GM23338 (cell line): Measurements from ENCODE around the gene LPIN1. TPM values are rescaled to one million over a fixed set of nuclear protein-coding genes. Genes with fewer than 3 reads are reported as not detected.

Source experiments
- ATAC-seq: fragments of 200-7000 bp; cut with Tn5 transposase; 3 replicates; pipeline ENCODE4 v1.9.1; 2020
- DNase-seq: peaks from one replicate; pipeline ENCODE4 v3.0.0-alpha.2; 2015; ENCODE audit warnings: low spot score
- H2AFZ ChIP-seq: fragments of 200-600 bp; sonication (generic); 2 replicates; pipeline ENCODE4 v1.8.0; 2016; ENCODE audit warnings: antibody characterized with exemption, mild to moderate bottlenecking, moderate library complexity
- H3F3A ChIP-seq: fragments of 200-600 bp; sonication (generic); replicated peaks from 2 replicates; pipeline ENCODE4 v1.8.0; 2017; ENCODE audit warnings: antibody characterized with exemption, mixed run types, low read depth
- H3K27ac ChIP-seq: fragments of 200-600 bp; sonication (generic); 2 replicates; pipeline ENCODE4 v1.6.1; 2016; ENCODE audit warnings: low read depth
- H3K27me3 ChIP-seq: fragments of 200-600 bp; sonication (generic); 2 replicates; pipeline ENCODE4 v1.8.0; 2016; ENCODE audit warnings: mild to moderate bottlenecking, mixed run types, moderate library complexity; ENCODE audit not compliant: insufficient read depth
- H3K36me3 ChIP-seq: fragments of 200-600 bp; sonication (generic); 2 replicates; pipeline ENCODE4 v1.8.0; 2016; ENCODE audit warnings: mild to moderate bottlenecking; ENCODE audit not compliant: insufficient read depth
- H3K4me1 ChIP-seq: fragments of 200-600 bp; sonication (generic); 2 replicates; pipeline ENCODE4 v1.8.0; 2016; ENCODE audit warnings: mild to moderate bottlenecking, moderate library complexity; ENCODE audit not compliant: insufficient read depth
- H3K4me2 ChIP-seq: fragments of 200-600 bp; sonication (generic); 2 replicates; pipeline ENCODE4 v1.7.1; 2017; ENCODE audit warnings: mixed run types
- H3K4me3 ChIP-seq: fragments of 200-600 bp; sonication (generic); 2 replicates; pipeline ENCODE4 v1.6.1; 2016; ENCODE audit warnings: mixed run types
- H3K79me2 ChIP-seq: fragments of 200-600 bp; sonication (generic); replicated peaks from 2 replicates; pipeline ENCODE4 v1.8.0; 2017; ENCODE audit warnings: mild to moderate bottlenecking; ENCODE audit not compliant: insufficient read depth
- H3K9me2 ChIP-seq: fragments of 200-600 bp; sonication (generic); 2 replicates; pipeline ENCODE4 v1.8.0; 2017; ENCODE audit not compliant: insufficient read depth
- H4K20me1 ChIP-seq: fragments of 200-600 bp; sonication (generic); replicated peaks from 2 replicates; pipeline ENCODE4 v1.8.0; 2017; ENCODE audit warnings: mild to moderate bottlenecking; ENCODE audit not compliant: insufficient read depth
- H3K27ac Mint-ChIP-seq: 2 replicates; pipeline ENCODE4 v1.8.0; 2020; ENCODE audit warnings: inconsistent platforms, mild to moderate bottlenecking, moderate library complexity, mixed read lengths
- H3K27me3 Mint-ChIP-seq: 3 replicates; pipeline ENCODE4 v1.8.0; 2022; ENCODE audit warnings: low read depth, mild to moderate bottlenecking, moderate library complexity, mixed read lengths, inconsistent platforms; ENCODE audit not compliant: insufficient read depth, poor library complexity
- H3K36me3 Mint-ChIP-seq: 3 replicates; pipeline ENCODE4 v1.8.0; 2021; ENCODE audit warnings: low read depth, mild to moderate bottlenecking, inconsistent platforms, moderate library complexity, mixed read lengths
- H3K4me1 Mint-ChIP-seq: 3 replicates; pipeline ENCODE4 v1.8.0; 2020; ENCODE audit warnings: mild to moderate bottlenecking, inconsistent platforms, mixed read lengths
- H3K4me3 Mint-ChIP-seq: 3 replicates; pipeline ENCODE4 v1.8.0; 2021; ENCODE audit warnings: moderate library complexity, mild to moderate bottlenecking, inconsistent platforms, mixed read lengths
- H3K9me3 Mint-ChIP-seq: 3 replicates; pipeline ENCODE4 v1.8.0; 2020; ENCODE audit warnings: moderate library complexity, mild to moderate bottlenecking, inconsistent platforms, mixed read lengths
- CTCF ChIP-seq, 2 experiments: fragments of 200-600 bp in 1 of 2; sonication (generic) in 1 of 2; conservative IDR thresholded peaks; 2 replicates each; pipeline versions ENCODE4 v1.5.1 to v1.6.1; 2016 to 2017; ENCODE audit warnings: antibody characterized with exemption in 2 of 2, low read depth in 2 of 2, mild to moderate bottlenecking in 2 of 2, moderate library complexity in 1 of 2
- ETS1 ChIP-seq: IDR thresholded peaks from 2 replicates; pipeline ENCODE4 v1.6.1; 2016; ENCODE audit warnings: antibody characterized with exemption
- NANOG ChIP-seq: IDR thresholded peaks from 2 replicates; pipeline ENCODE4 v1.6.1; 2016; ENCODE audit warnings: antibody characterized with exemption, borderline replicate concordance
- POLR2AphosphoS5 ChIP-seq: IDR thresholded peaks from 2 replicates; pipeline ENCODE4 v1.6.1; 2016; ENCODE audit warnings: antibody characterized with exemption, low read depth
- STAT1 ChIP-seq: IDR thresholded peaks from one replicate; pipeline ENCODE4 v1.6.1; 2016; ENCODE audit warnings: antibody characterized with exemption; ENCODE audit not compliant: unreplicated experiment
- polyA plus RNA-seq: library from polyadenylated mRNA; unstranded; fragments of >200 nt; fragmentation: Nextera tagmentation; extraction: Ambion mirVana; gene quantifications from 2 replicates; pipeline ENCODE4 v1.2.1, GENCODE V29; 2016
- total RNA-seq: library from RNA; depleted of rRNA; stranded (reverse); fragments of >200 nt; shearing (Covaris generic); gene quantifications from 2 replicates; pipeline ENCODE4 v1.2.3, GENCODE V29; 2014
- TF ChIP-seq, protein P1 (sequence below): IDR thresholded peaks from one replicate; pipeline ENCODE4 v1.6.1; 2018; ENCODE audit warnings: antibody characterized with exemption; ENCODE audit not compliant: unreplicated experiment

Gene LPIN1
- total and polyA plus RNA-seq, 2 experiments from 2014 or later: 4.4 to 9.5 TPM

- no peaks in the 10 kb centered on the region for H4K20me1 ChIP-seq
- H2AFZ ChIP-seq: peak overlapping the region; percentile 72
- H3K4me2 ChIP-seq: peak overlapping the region; percentile 65; the same call in 1 of the 2 replicates
- DNase-seq (peak; percentile 87), ATAC-seq (peak; percentile 75)
- no peaks in the 10 kb centered on the region for H3K27me3 ChIP-seq
- H3K27ac Mint-ChIP-seq: peak overlapping the region; percentile 96
- TF ChIP-seq ETS1: no peak
- peak; percentile 60 to 77 for TF ChIP-seq CTCF (conservative IDR thresholded peaks at IDR 0.05; ENCODE audit: low read depth in 2 of 2)
- peak overlapping the region; percentile 46 for H3K4me3 Mint-ChIP-seq
- peaks cover 5% of the 10 kb centered on the region; the same call in 1 of the 2 replicates for H3F3A ChIP-seq
- no peaks in the 10 kb centered on the region; the same call in 1 of the 2 replicates for H3K36me3 ChIP-seq
- peaks cover 8% of the 10 kb centered on the region; the same call in 1 of the 2 replicates for H3K9me2 ChIP-seq
- H3K9me3 Mint-ChIP-seq: peaks cover 13% of the 10 kb centered on the region; the same call in 2 of the 3 replicates
- H3K36me3 Mint-ChIP-seq: peaks cover 12% of the 10 kb centered on the region; the same call in 2 of the 3 replicates
- peaks cover 21% of the 10 kb centered on the region for H3K4me1 ChIP-seq
- peak overlapping the region; percentile 80 for H3K27ac ChIP-seq
- H3K79me2 ChIP-seq: no peaks in the 10 kb centered on the region
- peak overlapping the region; percentile 29; the same call in 1 of the 2 replicates for H3K4me3 ChIP-seq
- peaks cover 6% of the 10 kb centered on the region for H3K27me3 Mint-ChIP-seq
- H3K4me1 Mint-ChIP-seq: peaks cover 30% of the 10 kb centered on the region
Measured at GRCh38 chr2:11829324-11829946, 83.0 kb downstream of the LPIN1 start.

DNA sequence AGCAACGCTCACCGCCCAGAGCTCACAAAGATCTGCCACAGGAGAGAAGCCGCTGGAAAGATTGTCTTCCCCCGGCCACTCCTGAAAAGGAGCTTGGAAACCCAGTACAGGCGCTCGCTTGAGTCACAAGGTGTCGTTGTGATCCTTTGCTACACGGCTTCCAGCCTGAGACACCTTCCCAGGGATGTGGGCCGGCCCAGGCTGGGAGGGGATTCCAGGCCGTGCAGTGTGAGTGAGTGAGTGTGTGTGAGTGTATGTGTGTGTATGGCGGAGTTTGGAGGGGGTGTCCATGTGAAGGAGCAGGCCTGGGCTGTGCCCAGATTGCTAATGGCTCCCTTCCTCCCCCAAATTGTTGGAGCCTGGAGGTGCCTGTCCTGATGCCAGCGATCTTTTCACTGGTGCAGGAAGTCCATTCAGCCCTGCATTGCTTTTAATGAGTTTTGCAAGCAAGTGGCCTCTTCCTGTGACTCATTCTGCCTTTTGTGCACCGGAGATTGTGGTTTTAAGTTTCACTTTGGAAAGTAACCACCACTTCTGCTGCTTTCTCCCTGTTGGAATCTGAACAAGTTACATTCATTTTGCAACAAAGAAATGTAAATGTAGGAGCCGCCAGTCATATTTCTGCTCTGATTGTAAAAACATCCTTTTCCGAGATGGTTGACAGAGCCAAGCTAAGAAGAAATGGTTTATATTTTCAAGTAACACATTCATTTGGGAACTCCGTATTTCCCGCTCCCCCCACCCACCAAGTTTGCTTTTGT is 83.7 kb downstream of the LPIN1 start:
- Histone ChIP-seq H3K27ac (peak overlapping the region; percentile 80), H3F3A (peaks cover 5% of the 10 kb centered on the region; the same call in 1 of the 2 replicates), H3K9me2 (peaks cover 8% of the 10 kb centered on the region; the same call in 1 of the 2 replicates), H3K4me2 (peak overlapping the region; percentile 65), H3K27me3 (no peaks in the 10 kb centered on the region), H4K20me1 (no peaks in the 10 kb centered on the region), H3K4me3 (peak overlapping the region; percentile 29), H3K79me2 (no peaks in the 10 kb centered on the region), H3K36me3 (no peaks in the 10 kb centered on the region; the same call in 1 of the 2 replicates), H2AFZ (peak overlapping the region; percentile 72; the same call in 1 of the 2 replicates), H3K4me1 (peaks cover 21% of the 10 kb centered on the region)
- Mint-ChIP-seq H3K27me3 (peaks cover 6% of the 10 kb centered on the region), H3K4me1 (peaks cover 30% of the 10 kb centered on the region), H3K27ac (peak overlapping the region; percentile 96), H3K36me3 (peaks cover 14% of the 10 kb centered on the region; the same call in 2 of the 3 replicates), H3K9me3 (peaks cover 18% of the 10 kb centered on the region), H3K4me3 (peak overlapping the region; percentile 46)
- ATAC-seq: peak; percentile 95
- TF ChIP-seq ETS1: peak; percentile 78; the same call in 1 of the 2 replicates
- peak; percentile 46; the same call in 1 of the 2 replicates for TF ChIP-seq POLR2AphosphoS5
- peak; percentile 35 to 72; a peak in 3 of 4 replicates for TF ChIP-seq CTCF (conservative IDR thresholded peaks at IDR 0.05; ENCODE audit: low read depth in 2 of 2)
- peak; percentile 96 for TF ChIP-seq NANOG
- TF ChIP-seq, protein P1, sequence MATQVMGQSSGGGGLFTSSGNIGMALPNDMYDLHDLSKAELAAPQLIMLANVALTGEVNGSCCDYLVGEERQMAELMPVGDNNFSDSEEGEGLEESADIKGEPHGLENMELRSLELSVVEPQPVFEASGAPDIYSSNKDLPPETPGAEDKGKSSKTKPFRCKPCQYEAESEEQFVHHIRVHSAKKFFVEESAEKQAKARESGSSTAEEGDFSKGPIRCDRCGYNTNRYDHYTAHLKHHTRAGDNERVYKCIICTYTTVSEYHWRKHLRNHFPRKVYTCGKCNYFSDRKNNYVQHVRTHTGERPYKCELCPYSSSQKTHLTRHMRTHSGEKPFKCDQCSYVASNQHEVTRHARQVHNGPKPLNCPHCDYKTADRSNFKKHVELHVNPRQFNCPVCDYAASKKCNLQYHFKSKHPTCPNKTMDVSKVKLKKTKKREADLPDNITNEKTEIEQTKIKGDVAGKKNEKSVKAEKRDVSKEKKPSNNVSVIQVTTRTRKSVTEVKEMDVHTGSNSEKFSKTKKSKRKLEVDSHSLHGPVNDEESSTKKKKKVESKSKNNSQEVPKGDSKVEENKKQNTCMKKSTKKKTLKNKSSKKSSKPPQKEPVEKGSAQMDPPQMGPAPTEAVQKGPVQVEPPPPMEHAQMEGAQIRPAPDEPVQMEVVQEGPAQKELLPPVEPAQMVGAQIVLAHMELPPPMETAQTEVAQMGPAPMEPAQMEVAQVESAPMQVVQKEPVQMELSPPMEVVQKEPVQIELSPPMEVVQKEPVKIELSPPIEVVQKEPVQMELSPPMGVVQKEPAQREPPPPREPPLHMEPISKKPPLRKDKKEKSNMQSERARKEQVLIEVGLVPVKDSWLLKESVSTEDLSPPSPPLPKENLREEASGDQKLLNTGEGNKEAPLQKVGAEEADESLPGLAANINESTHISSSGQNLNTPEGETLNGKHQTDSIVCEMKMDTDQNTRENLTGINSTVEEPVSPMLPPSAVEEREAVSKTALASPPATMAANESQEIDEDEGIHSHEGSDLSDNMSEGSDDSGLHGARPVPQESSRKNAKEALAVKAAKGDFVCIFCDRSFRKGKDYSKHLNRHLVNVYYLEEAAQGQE: no peak
- TF ChIP-seq STAT1: no peak
- peak; percentile 80 for DNase-seq
